ENCODE results near the gene UNC5B.

DNA sequence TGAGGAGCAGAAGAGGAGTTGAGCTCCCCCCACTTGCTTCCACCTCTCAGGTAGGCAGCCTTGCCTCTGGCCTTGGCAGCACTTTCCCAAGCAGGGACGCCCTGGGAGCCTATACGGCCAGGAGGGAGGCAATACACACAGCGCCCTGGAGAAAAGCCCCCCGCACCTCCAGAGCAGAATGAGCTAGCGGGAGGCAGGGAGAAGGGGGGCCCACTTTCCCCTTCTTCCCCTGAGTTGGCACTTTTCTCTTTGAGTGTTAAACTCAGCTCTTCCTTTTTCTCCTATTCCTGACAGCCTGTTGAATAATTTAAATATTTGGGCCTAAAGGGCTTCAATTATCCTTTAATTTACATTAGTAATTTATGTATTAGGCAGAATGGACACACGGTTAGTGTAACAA, 35.8 kb downstream of the UNC5B start:
- TF ChIP-seq, protein P1, sequence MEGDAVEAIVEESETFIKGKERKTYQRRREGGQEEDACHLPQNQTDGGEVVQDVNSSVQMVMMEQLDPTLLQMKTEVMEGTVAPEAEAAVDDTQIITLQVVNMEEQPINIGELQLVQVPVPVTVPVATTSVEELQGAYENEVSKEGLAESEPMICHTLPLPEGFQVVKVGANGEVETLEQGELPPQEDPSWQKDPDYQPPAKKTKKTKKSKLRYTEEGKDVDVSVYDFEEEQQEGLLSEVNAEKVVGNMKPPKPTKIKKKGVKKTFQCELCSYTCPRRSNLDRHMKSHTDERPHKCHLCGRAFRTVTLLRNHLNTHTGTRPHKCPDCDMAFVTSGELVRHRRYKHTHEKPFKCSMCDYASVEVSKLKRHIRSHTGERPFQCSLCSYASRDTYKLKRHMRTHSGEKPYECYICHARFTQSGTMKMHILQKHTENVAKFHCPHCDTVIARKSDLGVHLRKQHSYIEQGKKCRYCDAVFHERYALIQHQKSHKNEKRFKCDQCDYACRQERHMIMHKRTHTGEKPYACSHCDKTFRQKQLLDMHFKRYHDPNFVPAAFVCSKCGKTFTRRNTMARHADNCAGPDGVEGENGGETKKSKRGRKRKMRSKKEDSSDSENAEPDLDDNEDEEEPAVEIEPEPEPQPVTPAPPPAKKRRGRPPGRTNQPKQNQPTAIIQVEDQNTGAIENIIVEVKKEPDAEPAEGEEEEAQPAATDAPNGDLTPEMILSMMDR (conservative IDR thresholded peaks at IDR 0.05 in 1 of 2, IDR thresholded peaks at IDR 0.05 in 1 of 2; ENCODE audit: low read depth in 1 of 2, low read length in 2 of 2) = no peak
- no peak for TF ChIP-seq EZH2 (IDR thresholded peaks at IDR 0.05; ENCODE audit: low read length, missing control alignments)

All from fibroblast of lung (primary cell).